ENCODE results near the gene CNIH3.

The CNIH3 gene

GRCh38 chr1:224747578-224747977, 131.5 kb downstream of the CNIH3 start:
- Histone ChIP-seq H3K4me3 (ENCODE audit: low read depth in 1 of 2, low read length in 1 of 2) (no peak overlapping the region), H3K9me3 (no peaks in the 10 kb centered on the region), H3K27me3 (no peaks in the 10 kb centered on the region), H3K4me1 (ENCODE audit: control insufficient read depth in 1 of 2, insufficient read depth in 1 of 2, low read depth in 1 of 2, low read length in 1 of 2) (no peaks in the 10 kb centered on the region), H3K27ac (no peak overlapping the region), H3K36me3 (no peaks in the 10 kb centered on the region)
- no peak for TF ChIP-seq CTCF (IDR thresholded peaks at IDR 0.05)

- no peak for TF ChIP-seq CTCF (IDR thresholded peaks at IDR 0.05)
- Histone ChIP-seq H3K4me3 (ENCODE audit: low read depth in 1 of 2, low read length in 1 of 2) (no peak overlapping the region), H3K36me3 (no peaks in the 10 kb centered on the region), H3K27ac (no peak overlapping the region), H3K9me3 (no peaks in the 10 kb centered on the region), H3K4me1 (ENCODE audit: control insufficient read depth in 1 of 2, insufficient read depth in 1 of 2, low read depth in 1 of 2, low read length in 1 of 2) (no peaks in the 10 kb centered on the region), H3K27me3 (no peaks in the 10 kb centered on the region)
These were observed 133.8 kb downstream of the CNIH3 start for GRCh38 chr1:224749916-224750315.

GRCh38 chr1:224751624-224752311, 135.7 kb downstream of the CNIH3 start:
- no peak overlapping the region for H3K4me3 ChIP-seq (ENCODE audit: low read depth in 1 of 2, low read length in 1 of 2)

GRCh38 chr1:224753491-224753890, 137.4 kb downstream of the CNIH3 start:
- H3K27ac ChIP-seq: no peak overlapping the region
- TF ChIP-seq CTCF (IDR thresholded peaks at IDR 0.05): no peak
- H3K4me1 ChIP-seq (ENCODE audit: control insufficient read depth in 1 of 2, insufficient read depth in 1 of 2, low read depth in 1 of 2, low read length in 1 of 2): no peaks in the 10 kb centered on the region
- H3K4me3 ChIP-seq (ENCODE audit: low read depth in 1 of 2, low read length in 1 of 2): no peak overlapping the region
- no peaks in the 10 kb centered on the region for H3K27me3 ChIP-seq
- no peaks in the 10 kb centered on the region for H3K36me3 ChIP-seq
- no peaks in the 10 kb centered on the region for H3K9me3 ChIP-seq

More at GRCh38 chr1:224751624-224752311, 135.7 kb downstream of the CNIH3 start:
- no peak for TF ChIP-seq CTCF (IDR thresholded peaks at IDR 0.05)
- no peak overlapping the region for H3K27ac ChIP-seq
- no peaks in the 10 kb centered on the region for H3K36me3 ChIP-seq
- H3K9me3 ChIP-seq: no peaks in the 10 kb centered on the region
- no peaks in the 10 kb centered on the region for H3K4me1 ChIP-seq (ENCODE audit: control insufficient read depth in 1 of 2, insufficient read depth in 1 of 2, low read depth in 1 of 2, low read length in 1 of 2)
- no peaks in the 10 kb centered on the region for H3K27me3 ChIP-seq

GRCh38 chr1:224755586-224755985, 139.5 kb downstream of the CNIH3 start:
- Histone ChIP-seq H3K4me3 (ENCODE audit: low read depth in 1 of 2, low read length in 1 of 2) (no peak overlapping the region), H3K27ac (no peak overlapping the region), H3K27me3 (no peaks in the 10 kb centered on the region), H3K4me1 (ENCODE audit: control insufficient read depth in 1 of 2, insufficient read depth in 1 of 2, low read depth in 1 of 2, low read length in 1 of 2) (no peaks in the 10 kb centered on the region), H3K9me3 (no peaks in the 10 kb centered on the region), H3K36me3 (no peaks in the 10 kb centered on the region)
- no peak for TF ChIP-seq CTCF (IDR thresholded peaks at IDR 0.05)

All from neutrophil (primary cell).